HCT116 (cell line): Measurements from ENCODE around the gene PADI4. TPM values are rescaled to one million over a fixed set of nuclear protein-coding genes. Genes with fewer than 3 reads are reported as not detected.

Source experiments
- ATAC-seq: fragments of 200-7000 bp; cut with Tn5 transposase; 2 replicates; pipeline ENCODE4 v1.9.1; 2020; ENCODE audit warnings: mild to moderate bottlenecking, moderate library complexity
- BruUV-seq: library from RNA; stranded (reverse); fragments of 400-500 nt; replicated peaks from 2 replicates; lab custom pipeline; 2021; lab: Mats Ljungman, UMichigan
- CTCF ChIA-PET: fragments of 300-600 bp; sonication (Branson Sonifier 250); formaldehyde crosslinking; loops from one replicate; lab custom pipeline; 2021; ENCODE audit warnings: antibody characterized with exemption; lab: Charles Lee
- POLR2A ChIA-PET: fragments of 300-600, 350-600 bp; sonication (Branson Sonifier 250); formaldehyde crosslinking; loops from one replicate; lab custom pipeline; 2021; ENCODE audit warnings: antibody characterized with exemption; lab: Charles Lee
- RAD21 ChIA-PET, 2 experiments: fragments of 300-600 bp; sonication (Branson Sonifier 250); formaldehyde crosslinking; loops; one replicate each; lab custom pipeline; 2023; ENCODE audit warnings: low total read pairs in 2 of 2; ENCODE audit not compliant: uncharacterized antibody in 2 of 2, unreplicated experiment in 2 of 2, low non-redundant PET in 1 of 2; lab: Charles Lee
- DNase-seq: peaks from one replicate; pipeline ENCODE4 v3.0.0-alpha.2; 2010; ENCODE audit warnings: low read depth, low spot score
- H2AFZ ChIP-seq: fragments of 200-600 bp; shearing (Covaris generic), sonication (generic); 2 replicates; pipeline ENCODE4 v1.6.1; 2017; ENCODE audit warnings: low read depth, mixed run types, mixed read lengths, antibody characterized with exemption, low read length; ENCODE audit not compliant: poor library complexity, severe bottlenecking
- H3K27ac ChIP-seq: 2 replicates; pipeline ENCODE4 v1.5.1; 2012; ENCODE audit warnings: low read depth, low read length
- H3K27me3 ChIP-seq: fragments of 200-600 bp; sonication (generic); 2 replicates; pipeline ENCODE4 v1.6.1; 2016; ENCODE audit warnings: mixed run types, low read length, mixed read lengths; ENCODE audit not compliant: insufficient read depth
- H3K36me3 ChIP-seq, 2 experiments: fragments of 200-500 bp in 1 of 2; fragments of 200-600 bp in 1 of 2; sonication (Bioruptor generic) in 1 of 2; sonication (generic) in 1 of 2; 2 replicates each; pipeline versions ENCODE4 v1.5.1 to v1.6.1; 2014 to 2016; ENCODE audit warnings: low read length in 2 of 2, inconsistent platforms in 1 of 2, mixed read lengths in 1 of 2, mixed run types in 1 of 2; ENCODE audit not compliant: insufficient read depth in 2 of 2, control insufficient read depth in 1 of 2
- H3K4me1 ChIP-seq, 2 experiments: fragments of 200-600 bp in 1 of 2; sonication (generic) in 1 of 2; 2 replicates each; pipeline versions ENCODE4 v1.5.1 to v1.6.1; 2012 to 2017; ENCODE audit warnings: low read length in 2 of 2, inconsistent platforms in 1 of 2, mild to moderate bottlenecking in 1 of 2, mixed read lengths in 1 of 2, mixed run types in 1 of 2, moderate library complexity in 1 of 2; ENCODE audit not compliant: insufficient read depth in 2 of 2, control insufficient read depth in 1 of 2
- H3K4me2 ChIP-seq: fragments of 200-600 bp; sonication (generic); 2 replicates; pipeline ENCODE4 v1.6.1; 2017; ENCODE audit warnings: mixed run types, low read length, mixed read lengths
- H3K4me3 ChIP-seq, 2 experiments: fragments of 200-600 bp in 1 of 2; sonication (generic) in 1 of 2; replicated peaks in 1 of 2; 2 replicates each; pipeline ENCODE4 v1.5.1; 2011 to 2016; ENCODE audit warnings: low read length in 2 of 2, control low read depth in 1 of 2, low read depth in 1 of 2, mild to moderate bottlenecking in 1 of 2, mixed read lengths in 1 of 2, mixed run types in 1 of 2
- H3K79me2 ChIP-seq: fragments of 200-600 bp; sonication (generic); 2 replicates; pipeline ENCODE4 v1.6.1; 2017; ENCODE audit warnings: mild to moderate bottlenecking, mixed run types, low read length, moderate library complexity, mixed read lengths; ENCODE audit not compliant: insufficient read depth
- H3K9ac ChIP-seq: fragments of 200-600 bp; sonication (generic); 2 replicates; pipeline ENCODE4 v1.6.1; 2016; ENCODE audit warnings: low read length, mixed read lengths
- H3K9me2 ChIP-seq: fragments of 200-600 bp; sonication (generic), shearing (Covaris generic); 2 replicates; pipeline ENCODE4 v1.6.1; 2017; ENCODE audit warnings: mixed run types, mild to moderate bottlenecking, moderate library complexity; ENCODE audit not compliant: insufficient read depth
- H3K9me3 ChIP-seq, 2 experiments: fragments of 200-500 bp in 1 of 2; fragments of 200-600 bp in 1 of 2; sonication (Bioruptor generic) in 1 of 2; sonication (generic) in 1 of 2; 2 replicates each; pipeline ENCODE4 v1.6.1; 2014 to 2017; ENCODE audit warnings: low read length in 2 of 2, mixed read lengths in 2 of 2, inconsistent platforms in 1 of 2, low read depth in 1 of 2, mild to moderate bottlenecking in 1 of 2, mixed run types in 1 of 2, moderate library complexity in 1 of 2; ENCODE audit not compliant: control insufficient read depth in 1 of 2, insufficient read depth in 1 of 2
- H4K20me1 ChIP-seq: fragments of 200-600 bp; sonication (generic), shearing (Covaris generic); 2 replicates; pipeline ENCODE4 v1.6.1; 2017; ENCODE audit warnings: mixed run types, mild to moderate bottlenecking, moderate library complexity; ENCODE audit not compliant: insufficient read depth
- CEBPB ChIP-seq: IDR thresholded peaks from 2 replicates; pipeline ENCODE4 v1.6.1; 2012; ENCODE audit warnings: low read depth
- ELF1 ChIP-seq: IDR thresholded peaks from 2 replicates; pipeline ENCODE4 v1.6.1; 2012; ENCODE audit warnings: low read depth, borderline replicate concordance
- JUND ChIP-seq: IDR thresholded peaks from 2 replicates; pipeline ENCODE4 v1.6.1; 2012
- POLR2A ChIP-seq: IDR thresholded peaks from 2 replicates; pipeline ENCODE4 v1.7.0; 2011; ENCODE audit warnings: borderline replicate concordance; ENCODE audit not compliant: insufficient read depth, insufficient read length; ENCODE audit errors: extremely low read depth
- ZFX ChIP-seq: fragments of 450-650 bp; IDR thresholded peaks from 2 replicates; pipeline ENCODE4 v1.6.1; 2017
- ZNF274 ChIP-seq: fragments of 200-500 bp; sonication (Bioruptor generic); IDR thresholded peaks from 2 replicates; pipeline ENCODE4 v1.6.1; 2014; ENCODE audit warnings: mild to moderate bottlenecking, low read depth, low read length, inconsistent platforms
- intact Hi-C: fragments of 100-400 bp; cut with micrococcal nuclease; formaldehyde crosslinking; loops from 2 replicates; pipeline ENCODE4 v1.10.0; 2022
- microRNA-seq: library from miRNA; unstranded; fragments of <30 nt; microRNA quantifications from one replicate; pipeline ENCODE4, GENCODE V29; 2016; ENCODE audit warnings: borderline number of aligned reads
- total RNA-seq: library from RNA; stranded (reverse); gene quantifications from one replicate; pipeline ENCODE4 v1.2.1, GENCODE V29; 2021; ENCODE audit not compliant: unreplicated experiment

The PADI4 gene
- total RNA-seq, 1 experiment from 2014 or later: 0.44 TPM

GRCh38 chr1:17409391-17409811, 101.4 kb downstream of the PADI4 start:
- intact Hi-C loops: no loop called here
- H3K36me3 ChIP-seq: peaks cover 37 to 59% of the 10 kb centered on the region in 2 experiments
- TF ChIP-seq POLR2A (no peak), ZNF274 (no peak), ZFX (no peak), JUND (no peak), ELF1 (no peak)

GRCh38 chr1:17412093-17412870, 104.3 kb downstream of the PADI4 start:
- intact Hi-C loops: no loop called here
- Histone ChIP-seq H3K9ac (no peak overlapping the region), H3K27ac (no peak overlapping the region), H3K4me1 (no peaks in the 10 kb centered on the region), H3K4me2 (no peak overlapping the region), H2AFZ (no peak overlapping the region), H4K20me1 (no peaks in the 10 kb centered on the region), H3K27me3 (no peaks in the 10 kb centered on the region), H3K9me3 (no peaks in the 10 kb centered on the region), H3K9me2 (no peaks in the 10 kb centered on the region), H3K79me2 (peaks cover 27% of the 10 kb centered on the region; the same call in 1 of the 2 replicates), H3K36me3 (peaks cover 58 to 81% of the 10 kb centered on the region in 2 experiments), H3K4me3 (no peak overlapping the region)
- RAD21 ChIA-PET: no interaction called here
- no TSS peak for BruUV-seq
- ATAC-seq (no peak), DNase-seq (no peak)
- POLR2A ChIA-PET: no interaction called here
- TF ChIP-seq ZNF274: no peak
- TF ChIP-seq CEBPB: no peak
- CTCF ChIA-PET: no interaction called here

More at GRCh38 chr1:17409391-17409811, 101.4 kb downstream of the PADI4 start:
- BruUV-seq: no TSS peak
- ChIA-PET POLR2A (no interaction called here), CTCF (no interaction called here), RAD21 (no interaction called here)
- H3K9me2 ChIP-seq: no peaks in the 10 kb centered on the region
- no peak overlapping the region for H3K27ac ChIP-seq
- H4K20me1 ChIP-seq: no peaks in the 10 kb centered on the region
- H3K9ac ChIP-seq: no peak overlapping the region
- no peak overlapping the region for H3K4me3 ChIP-seq
- H3K27me3 ChIP-seq: no peaks in the 10 kb centered on the region
- no peaks in the 10 kb centered on the region for H3K4me1 ChIP-seq
- no peaks in the 10 kb centered on the region for H3K9me3 ChIP-seq
- ATAC-seq (no peak), DNase-seq (no peak)
- H3K4me2 ChIP-seq: no peak overlapping the region
- H2AFZ ChIP-seq: no peak overlapping the region
- H3K79me2 ChIP-seq: peaks cover 14% of the 10 kb centered on the region; the same call in 1 of the 2 replicates

Small RNA genes lying within 50 kb of the gene (microRNA-seq; reads per million reads assigned to microRNA genes)
- not detected for gene MIR3972

Other genes starting within 250 kb of the PADI4 start
- 2.7 TPM for gene PADI2, start 188.7 kb upstream of the PADI4 start, total RNA-seq
- 0.37 TPM for gene PADI1, start 103.1 kb upstream of the PADI4 start, total RNA-seq
- gene PADI3, start 59.1 kb upstream of the PADI4 start, total RNA-seq: 0.93 TPM
- not detected for gene PADI6, start 64.0 kb downstream of the PADI4 start, total RNA-seq
- 178 TPM for gene RCC2, start 131.5 kb downstream of the PADI4 start, total RNA-seq
- 14.7 TPM for gene ARHGEF10L, start 231.5 kb downstream of the PADI4 start, total RNA-seq